Measurements from ENCODE around the gene DMKN.

Gene DMKN

GRCh38 chr19:35549174-35549788 is 35.8 kb upstream of the DMKN start:
- DNase-seq (ENCODE audit: low read depth in 2 of 2): no peak

GRCh38 chr19:35546532-35546931 is 33.1 kb upstream of the DMKN start:
- DNase-seq (ENCODE audit: low read depth in 2 of 2): no peak

GRCh38 chr19:35545855-35546381 is 32.5 kb upstream of the DMKN start:
- peak in 1 of 2 donors; percentile 40 for DNase-seq (ENCODE audit: low read depth in 2 of 2)

- peak; percentile 22 to 64 for DNase-seq (ENCODE audit: low read depth in 2 of 2)
Observed at GRCh38 chr19:35545001-35545854, 31.8 kb upstream of the DMKN start, which contains the start of gene TMEM147. TMEM147 (plus strand) TSS chr19:35545626; CDS start chr19:35545740, 114 bp downstream.

- no peak for DNase-seq (ENCODE audit: low read depth in 2 of 2)
Observed at GRCh38 chr19:35544110-35544802, 30.8 kb upstream of the DMKN start.

- DNase-seq (ENCODE audit: low read depth in 2 of 2): no peak
Observed at GRCh38 chr19:35543280-35544109, 30.0 kb upstream of the DMKN start.

- no peak for DNase-seq (ENCODE audit: low read depth in 2 of 2)
Observed at GRCh38 chr19:35542209-35542608, 28.8 kb upstream of the DMKN start.

GRCh38 chr19:35540356-35540927 is 27.0 kb upstream of the DMKN start:
- DNase-seq (ENCODE audit: low read depth in 2 of 2): no peak

GRCh38 chr19:35539850-35540249 is 26.4 kb upstream of the DMKN start:
- DNase-seq (ENCODE audit: low read depth in 2 of 2): no peak

GRCh38 chr19:35539314-35539713 is 25.9 kb upstream of the DMKN start:
- DNase-seq (ENCODE audit: low read depth in 2 of 2): no peak

GRCh38 chr19:35534803-35535480 is 21.5 kb upstream of the DMKN start:
- no peak for DNase-seq (ENCODE audit: low read depth in 2 of 2)

GRCh38 chr19:35533822-35534392 is 20.5 kb upstream of the DMKN start:
- no peak for DNase-seq (ENCODE audit: low read depth in 2 of 2)

GRCh38 chr19:35533201-35533821 is 19.9 kb upstream of the DMKN start, which contains the start of gene GAPDHS:
GAPDHS (plus strand) TSS chr19:35533456; CDS start chr19:35533528, 72 bp downstream.
- DNase-seq (ENCODE audit: low read depth in 2 of 2): no peak

GRCh38 chr19:35531291-35531690 is 17.8 kb upstream of the DMKN start:
- no peak for DNase-seq (ENCODE audit: low read depth in 2 of 2)

GRCh38 chr19:35529241-35530218 is 16.1 kb upstream of the DMKN start:
- no peak for DNase-seq (ENCODE audit: low read depth in 2 of 2)

GRCh38 chr19:35528218-35529038 is 15.0 kb upstream of the DMKN start, which contains the start of gene SBSN:
SBSN (minus strand) TSS chr19:35528311; CDS start chr19:35528281, 30 bp downstream.
- no peak for DNase-seq (ENCODE audit: low read depth in 2 of 2)

GRCh38 chr19:35525873-35526272 is 12.4 kb upstream of the DMKN start:
- DNase-seq (ENCODE audit: low read depth in 2 of 2): no peak

All from stimulated activated CD4-positive, alpha-beta T cell treated with anti-CD3 and anti-CD28 coated beads, Interleukin-1b, Interleukin-23, amount 100 ng/mL, for 1 hour (primary cell).